Activated gamma-delta T cell treated with anti-CD3 and anti-CD28 coated beads, Interleukin-2, amount 50 U/mL, for 16 hours (primary cell): Measurements from ENCODE around the gene CHD8.
"Not testable (repeated sequence)": the region's sequence is repeated elsewhere in the genome, so short reads cannot be mapped to it uniquely, and the experiment has no call there.

Source experiments
- DNase-seq: peaks from one replicate; pipeline ENCODE4 v3.0.0-alpha.2; 2020; ENCODE audit warnings: low read depth

The CHD8 gene

GRCh38 chr14:21455912-21456667, at the start of gene CHD8:
Gene CHD8 (minus strand): TSS chr14:21456123. CDS start chr14:21431643, 24,480 bp downstream.
- peak; percentile 98 for DNase-seq

GRCh38 chr14:21505012-21505553, 49.2 kb upstream of the CHD8 start:
- no peak for DNase-seq

GRCh38 chr14:21503376-21503775, 47.5 kb upstream of the CHD8 start:
- DNase-seq, result no peak

GRCh38 chr14:21501568-21501967, 45.6 kb upstream of the CHD8 start:
- no peak for DNase-seq

- no peak for DNase-seq
Observed at GRCh38 chr14:21498540-21499526, 42.9 kb upstream of the CHD8 start.

GRCh38 chr14:21496453-21496852, 40.5 kb upstream of the CHD8 start:
- no peak for DNase-seq

GRCh38 chr14:21494902-21495762, 39.2 kb upstream of the CHD8 start:
- DNase-seq, result no peak

GRCh38 chr14:21486640-21487087, 30.7 kb upstream of the CHD8 start:
- no peak for DNase-seq

- DNase-seq, result peak; percentile 94
Observed at GRCh38 chr14:21476925-21477681, 21.2 kb upstream of the CHD8 start, which contains the start of the genes RAB2B and TOX4. Gene RAB2B (minus strand): TSS chr14:21476959. CDS start chr14:21476872, 87 bp downstream. Gene TOX4 (plus strand): TSS chr14:21477195. CDS start chr14:21477279, 84 bp downstream.

- DNase-seq, result peak; percentile 71
Observed at GRCh38 chr14:21476523-21476924, 20.6 kb upstream of the CHD8 start.

GRCh38 chr14:21475767-21476522, 20.0 kb upstream of the CHD8 start:
- DNase-seq, result no peak

- no peak for DNase-seq
Observed at GRCh38 chr14:21467616-21468015, 11.7 kb upstream of the CHD8 start.

GRCh38 chr14:21455592-21455911, 371 bp downstream of the CHD8 start:
- DNase-seq, result no peak

GRCh38 chr14:21454843-21455544, 929 bp downstream of the CHD8 start:
- no peak for DNase-seq

- DNase-seq, result no peak
Observed at GRCh38 chr14:21449899-21450216, 6.1 kb downstream of the CHD8 start.

- not testable (repeated sequence) for DNase-seq
Observed at GRCh38 chr14:21442657-21443056, 13.3 kb downstream of the CHD8 start.

GRCh38 chr14:21440859-21441258, 15.1 kb downstream of the CHD8 start:
- no peak for DNase-seq

GRCh38 chr14:21437063-21437901, 18.6 kb downstream of the CHD8 start:
- peak; percentile 99 for DNase-seq
